ENCODE results near the gene HOXD13.

The HOXD13 gene

GRCh38 chr2:176095421-176095820, 2.9 kb downstream of the HOXD13 start:
- DNase-seq: no peak

- no peak for DNase-seq
Measured at GRCh38 chr2:176096243-176096985, 3.9 kb downstream of the HOXD13 start.

GRCh38 chr2:176096986-176097819, 4.7 kb downstream of the HOXD13 start:
- DNase-seq: no peak

- no peak for DNase-seq
Measured at GRCh38 chr2:176097820-176098365, 5.4 kb downstream of the HOXD13 start.

DNA sequence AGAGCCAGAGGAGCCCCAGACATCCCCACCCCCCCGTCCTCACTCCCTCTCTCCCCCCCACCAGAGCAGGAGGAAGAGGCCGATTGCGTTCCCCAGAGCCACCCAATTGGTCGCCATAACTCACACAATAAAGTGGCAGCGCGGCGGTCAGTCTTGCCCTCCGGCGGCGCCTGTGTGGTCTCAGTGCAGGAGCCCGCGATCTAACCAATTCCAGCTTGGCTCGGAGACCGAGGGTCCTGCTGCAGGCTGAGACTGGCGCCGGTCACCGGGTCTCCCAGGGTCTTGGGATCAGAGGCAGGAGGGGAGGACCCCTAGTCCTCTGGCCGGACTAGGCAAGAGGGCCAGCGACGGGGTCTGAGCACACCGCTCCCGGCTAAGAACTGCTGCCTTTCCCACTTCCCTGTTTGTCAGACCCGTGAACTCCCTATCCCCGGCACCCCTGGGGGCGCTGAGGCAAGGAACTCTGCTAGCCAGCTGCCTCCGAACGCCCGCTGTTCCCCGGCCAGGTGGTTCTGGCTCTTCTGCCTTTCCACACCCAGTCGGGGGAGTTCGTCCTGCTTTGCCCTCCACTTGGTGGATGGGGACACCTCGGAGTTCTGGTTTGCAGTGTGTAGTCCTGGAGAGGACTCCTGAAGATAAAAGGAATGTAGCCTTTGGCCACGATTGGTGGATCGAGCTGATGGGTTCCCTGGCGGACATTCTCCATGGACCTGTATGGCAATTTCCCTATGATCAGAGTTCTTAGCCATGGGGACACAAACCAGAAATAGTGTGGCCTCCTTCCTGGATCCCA, 6.0 kb downstream of the HOXD13 start:
- no peak for DNase-seq

GRCh38 chr2:176099159-176099727, 6.7 kb downstream of the HOXD13 start:
- no peak for DNase-seq

GRCh38 chr2:176099728-176100546, 7.4 kb downstream of the HOXD13 start, which contains the start of gene HOXD12:
Gene HOXD12, plus strand, starts transcription at chr2:176099795. Its CDS starts 7 bp downstream, at chr2:176099802.
- no peak for DNase-seq

GRCh38 chr2:176100547-176101140, 8.1 kb downstream of the HOXD13 start:
- no peak for DNase-seq

DNA sequence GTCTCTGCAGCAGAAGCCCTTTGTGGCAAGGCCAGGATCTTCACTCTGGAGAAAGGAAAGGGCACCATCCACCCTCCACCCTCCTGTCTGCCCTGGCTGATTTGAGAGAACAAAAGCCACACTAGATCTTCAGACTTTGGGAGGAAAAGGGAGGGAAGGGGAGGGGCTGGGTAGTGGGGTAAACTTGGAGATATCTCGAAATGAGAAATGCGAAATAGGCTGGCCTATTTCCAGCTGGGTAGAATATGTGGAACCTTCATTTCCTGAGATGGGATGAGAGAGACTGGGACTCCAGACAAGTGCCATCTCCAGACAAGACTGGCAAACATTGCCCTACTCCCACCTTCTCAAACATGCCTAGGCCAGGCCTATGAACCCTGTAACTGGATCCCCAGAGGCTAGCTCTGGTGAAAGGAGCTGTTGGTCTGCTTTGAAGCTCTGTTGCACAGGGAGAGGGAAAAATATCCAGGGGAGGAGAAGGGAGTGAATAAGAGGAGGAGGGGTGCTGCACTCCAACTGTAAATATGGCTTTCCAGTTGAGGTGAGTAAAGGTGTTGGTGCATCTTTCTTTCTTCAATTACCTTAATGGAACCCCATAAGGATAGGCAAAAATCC, 8.8 kb downstream of the HOXD13 start:
- no peak for DNase-seq

DNA sequence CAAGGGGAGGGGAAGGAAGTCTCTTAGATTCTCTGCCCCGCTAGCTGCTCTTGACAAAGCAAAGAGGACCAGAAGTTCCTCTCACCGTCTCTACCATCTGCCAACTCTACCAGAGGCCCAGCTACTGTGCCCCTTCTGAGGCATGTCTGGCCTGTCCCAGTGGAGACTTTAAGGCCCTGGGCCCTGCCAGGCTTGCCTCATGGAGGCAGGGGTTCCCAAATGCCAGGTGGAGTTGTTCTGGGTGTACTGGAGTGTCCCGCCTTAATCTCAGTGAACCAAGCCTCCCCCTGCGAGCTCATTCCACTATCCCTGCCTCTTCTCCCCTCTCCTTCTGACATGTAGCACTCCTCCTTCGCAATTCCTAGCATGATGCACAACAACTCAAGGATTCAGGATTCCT, 9.3 kb downstream of the HOXD13 start:
- DNase-seq: no peak

GRCh38 chr2:176102309-176102866, 9.9 kb downstream of the HOXD13 start:
- DNase-seq: no peak

GRCh38 chr2:176103194-176103593, 10.7 kb downstream of the HOXD13 start:
- DNase-seq: no peak

DNA sequence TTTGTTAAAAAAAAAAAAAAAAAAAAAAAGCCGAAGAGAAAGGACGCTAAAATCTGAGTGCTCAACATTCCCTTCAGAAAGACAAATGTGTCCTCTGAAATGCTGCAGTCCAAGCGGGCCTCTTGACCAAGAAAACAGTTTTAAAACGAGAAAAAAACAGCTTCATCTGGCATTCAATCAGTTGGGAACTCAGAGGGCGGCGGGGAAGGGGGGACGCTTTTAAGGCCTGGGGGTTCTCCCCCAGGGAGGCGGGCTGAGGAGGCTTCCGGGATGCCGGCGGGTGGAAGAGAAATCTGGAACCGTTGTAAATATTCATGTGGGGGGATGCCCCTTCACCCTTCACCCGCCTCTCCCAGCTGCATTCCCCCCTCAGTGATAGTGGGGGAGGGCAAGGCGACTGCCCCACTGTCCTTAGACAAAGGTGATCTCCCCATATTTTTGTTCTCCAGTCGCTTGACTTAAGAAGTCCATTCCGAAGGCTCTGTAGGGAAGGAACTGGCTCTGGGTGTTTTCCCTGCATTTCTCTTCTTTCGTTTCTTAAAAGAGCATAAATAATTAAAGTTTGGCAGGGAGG, 11.3 kb downstream of the HOXD13 start:
- DNase-seq: no peak

DNA sequence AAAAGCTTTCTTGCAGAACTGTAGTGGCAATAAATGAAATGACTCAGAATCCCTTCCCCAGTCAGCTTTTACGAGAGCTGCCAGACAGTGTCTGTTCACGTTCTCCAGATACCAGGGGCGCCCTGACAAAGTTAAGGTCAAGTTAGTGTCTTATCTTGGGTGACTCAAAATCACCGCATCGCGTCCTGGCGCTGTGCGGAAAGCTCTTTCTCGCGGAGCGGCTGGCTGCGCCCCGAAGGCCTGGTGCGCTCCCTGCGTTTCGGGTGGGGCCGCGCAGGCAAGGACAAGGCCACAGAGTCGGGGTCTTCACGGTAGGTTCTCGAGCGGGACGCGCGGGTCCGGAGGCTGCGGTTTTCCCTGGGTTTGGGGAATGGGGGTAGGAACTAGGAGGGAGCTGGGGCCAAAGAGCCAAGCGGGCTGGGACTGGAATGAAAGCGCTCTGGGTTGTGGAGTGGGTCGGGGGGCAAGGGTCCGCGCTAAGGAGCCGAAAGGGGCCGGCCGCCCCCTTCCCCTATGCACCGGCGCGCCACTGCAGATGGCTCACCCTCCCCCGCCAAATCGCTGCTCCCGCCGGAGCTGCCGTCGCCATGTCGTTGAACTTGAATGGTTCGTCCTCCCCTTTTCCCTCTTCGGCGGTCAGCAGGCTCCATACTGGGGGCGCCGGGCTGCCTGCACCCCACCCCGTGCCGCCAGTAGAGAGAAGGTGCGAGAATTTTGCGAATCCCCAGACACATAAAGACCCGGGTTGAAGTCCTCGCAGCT, 12.0 kb downstream of the HOXD13 start:
- DNase-seq: no peak

DNA sequence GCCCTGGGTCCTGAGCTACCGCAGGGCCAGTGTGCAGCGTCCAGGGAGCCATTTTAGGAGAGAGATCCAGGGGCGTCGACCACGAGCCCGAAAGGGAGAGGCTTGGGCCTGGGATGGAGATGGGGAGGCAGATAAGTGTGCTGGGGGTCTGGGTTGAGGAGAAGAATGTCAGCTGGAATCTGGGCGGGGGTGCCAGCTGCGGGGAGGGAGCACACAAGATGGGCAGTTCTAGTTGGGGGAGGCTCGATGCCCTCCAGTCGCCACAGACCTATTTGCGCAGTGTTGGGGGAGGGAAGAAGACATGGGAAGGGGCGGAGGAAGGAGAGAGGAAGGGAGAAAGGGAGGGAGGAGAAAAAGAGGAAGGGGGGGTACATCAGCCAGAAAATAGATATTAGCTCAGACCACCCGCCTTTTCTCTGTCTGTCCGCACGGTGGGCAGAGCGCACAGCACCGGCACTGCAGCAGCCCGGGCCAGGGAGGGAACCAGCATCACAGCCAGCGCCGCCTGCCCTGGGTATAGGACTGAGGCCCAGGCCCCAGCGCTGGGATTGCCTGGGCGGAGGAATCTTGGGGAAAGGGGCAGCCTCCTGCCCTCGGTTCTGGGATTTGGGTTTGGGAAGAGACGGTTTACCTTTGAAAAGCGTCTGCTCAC, 12.7 kb downstream of the HOXD13 start:
- DNase-seq: no peak

DNA sequence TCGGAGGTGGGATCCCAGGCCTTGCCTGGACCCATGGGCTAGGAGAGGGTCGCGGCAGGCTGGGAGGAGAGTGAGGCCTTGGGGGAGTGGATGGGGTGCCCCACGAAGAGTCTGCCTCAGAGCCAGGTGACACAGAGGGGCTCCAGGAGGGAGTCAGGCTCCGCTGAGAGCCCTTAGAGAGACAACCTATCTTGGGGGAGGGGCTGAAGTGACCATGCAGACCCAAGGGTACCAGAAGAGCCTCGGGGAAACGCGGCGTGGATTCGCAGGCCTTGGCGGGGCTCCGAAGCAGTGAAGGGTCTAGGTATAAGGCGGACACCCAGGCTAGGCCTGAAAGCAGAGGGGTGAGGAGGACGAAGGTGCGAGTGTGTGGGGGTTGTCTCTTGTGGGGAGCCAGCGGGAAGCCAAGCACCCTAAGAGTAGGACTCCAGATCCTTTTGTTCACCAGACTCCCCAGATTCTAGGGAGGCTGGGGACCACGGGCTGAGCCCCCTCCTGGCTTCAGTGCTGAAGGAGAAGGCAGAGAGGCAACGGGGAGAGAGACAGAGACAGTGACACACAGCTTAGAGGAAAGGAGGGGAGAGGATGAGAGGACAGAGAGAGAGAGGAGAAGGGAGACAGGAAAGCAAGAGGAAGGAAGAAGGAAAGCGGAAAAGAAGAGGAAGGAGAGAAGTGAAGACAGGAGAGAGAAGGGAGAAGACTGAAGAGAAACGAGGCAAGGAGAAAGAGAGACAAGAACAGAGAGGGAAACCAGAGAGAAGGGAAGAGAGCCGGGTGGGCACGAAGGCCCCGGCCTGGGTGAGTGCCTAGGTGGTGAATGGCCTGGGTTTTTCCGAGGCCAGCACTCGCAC, 13.4 kb downstream of the HOXD13 start:
- no peak for DNase-seq
